GM10847 (cell line): ENCODE results near the gene DCHS2.

Experiments used
- POLR2A ChIP-seq: IDR thresholded peaks from 2 replicates; pipeline ENCODE4 v1.6.1; 2011; ENCODE audit not compliant: insufficient read length; ENCODE audit errors: extremely low read depth

The DCHS2 gene, protein sequence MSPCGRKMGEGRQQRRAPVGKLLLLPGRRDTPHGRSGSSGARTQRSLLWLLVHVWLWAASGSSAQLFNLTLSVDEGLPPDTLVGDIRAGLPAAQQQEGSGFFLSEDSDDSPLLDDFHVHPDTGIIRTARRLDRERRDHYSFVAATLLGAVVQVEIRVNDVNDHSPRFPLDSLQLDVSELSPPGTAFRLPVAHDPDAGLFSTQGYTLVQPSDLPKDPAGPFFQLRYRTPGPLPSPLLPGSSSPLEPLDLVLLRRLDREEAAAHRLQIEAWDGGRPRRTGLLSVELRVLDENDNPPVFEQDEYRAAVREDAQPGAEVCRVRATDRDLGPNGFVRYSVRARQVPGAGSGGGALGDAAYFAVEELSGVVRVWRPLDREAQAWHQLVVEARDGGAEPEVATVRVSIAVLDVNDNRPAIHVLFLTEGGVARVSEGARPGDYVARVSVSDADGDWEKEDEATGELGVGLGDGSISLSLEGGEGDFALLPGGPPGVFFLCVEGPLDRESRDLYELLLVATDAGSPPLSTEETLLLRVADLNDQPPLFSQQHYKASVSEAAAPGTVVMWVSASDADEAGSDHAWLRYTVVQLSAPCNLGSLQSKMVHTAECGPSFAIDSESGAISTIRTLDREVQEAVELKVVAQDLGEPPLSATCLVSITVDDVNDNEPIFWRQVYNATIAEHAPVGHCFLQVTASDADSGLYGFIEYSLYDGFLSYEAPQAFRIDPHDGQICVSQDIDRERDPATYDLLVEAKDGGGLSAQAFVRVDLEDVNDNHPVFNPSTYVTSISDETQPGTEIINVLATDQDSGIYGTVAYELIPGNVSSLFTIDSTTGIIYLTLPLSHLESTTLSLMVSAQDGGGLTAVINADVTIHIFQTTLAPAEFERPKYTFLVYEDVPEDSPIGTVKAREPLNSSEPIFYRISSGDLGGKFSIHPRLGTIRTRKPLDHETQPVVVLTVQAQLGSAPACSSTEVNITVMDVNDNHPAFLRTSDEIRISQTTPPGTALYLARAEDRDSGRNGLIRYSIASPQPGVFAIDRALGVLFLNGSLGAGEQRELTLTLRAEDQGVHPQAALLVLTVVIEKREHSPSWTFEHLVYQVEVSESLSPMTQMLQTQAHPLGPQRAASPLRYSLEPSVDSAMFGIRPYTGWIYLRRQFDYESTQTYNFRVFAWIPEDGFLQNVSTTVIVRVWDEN (N-terminal part only)

DNA sequence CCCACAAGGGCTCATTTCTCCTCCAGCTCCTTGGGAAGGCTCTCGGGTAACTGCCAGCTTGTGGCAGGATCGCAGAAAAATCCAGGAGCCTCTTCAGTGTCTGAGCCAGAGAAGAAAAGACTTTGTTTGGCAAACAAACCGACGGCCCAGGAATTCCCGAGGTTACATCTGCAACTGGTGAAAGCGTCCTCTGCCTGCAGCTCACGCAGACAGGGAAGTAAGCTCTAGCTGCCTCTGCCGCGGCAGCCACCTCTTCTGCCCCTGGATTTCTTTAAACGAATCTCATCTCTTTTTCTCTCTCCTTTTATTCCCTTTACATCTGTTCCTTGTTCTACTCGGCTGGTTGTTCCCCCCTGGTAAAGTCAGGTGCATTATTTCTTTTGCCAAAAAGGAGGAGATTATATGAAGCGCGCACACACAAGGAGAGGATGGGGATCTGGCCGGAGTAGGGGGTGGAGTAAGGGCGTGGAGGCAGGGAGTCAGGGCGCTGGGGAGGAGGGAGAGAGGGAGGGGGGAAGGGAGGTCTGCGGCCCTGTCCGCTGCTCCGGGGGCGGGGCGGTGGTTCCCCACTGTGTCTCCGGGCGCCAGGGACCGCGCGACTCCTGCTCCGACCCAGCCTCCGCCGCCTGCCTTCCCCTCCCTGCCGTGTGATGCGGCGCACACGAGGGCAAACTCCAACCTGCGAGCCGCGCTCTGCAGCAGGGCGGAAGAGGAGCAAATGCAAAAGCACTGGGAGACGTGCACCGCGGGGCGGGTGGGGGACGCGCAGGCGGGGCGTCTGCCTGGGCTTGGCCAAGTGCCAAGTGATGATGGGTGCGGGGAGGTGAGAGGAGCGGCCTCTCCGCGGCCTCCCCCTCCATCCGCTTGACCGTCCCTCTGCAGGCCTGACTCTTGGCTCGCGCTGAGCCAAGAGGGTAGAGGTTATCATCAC, at the start of gene DCHS2:
TSS of gene DCHS2 (minus strand) at position 459 of the 931 bp plus-strand sequence. CDS start at position 15, 444 bp downstream.
- TF ChIP-seq POLR2A = no peak

DNA sequence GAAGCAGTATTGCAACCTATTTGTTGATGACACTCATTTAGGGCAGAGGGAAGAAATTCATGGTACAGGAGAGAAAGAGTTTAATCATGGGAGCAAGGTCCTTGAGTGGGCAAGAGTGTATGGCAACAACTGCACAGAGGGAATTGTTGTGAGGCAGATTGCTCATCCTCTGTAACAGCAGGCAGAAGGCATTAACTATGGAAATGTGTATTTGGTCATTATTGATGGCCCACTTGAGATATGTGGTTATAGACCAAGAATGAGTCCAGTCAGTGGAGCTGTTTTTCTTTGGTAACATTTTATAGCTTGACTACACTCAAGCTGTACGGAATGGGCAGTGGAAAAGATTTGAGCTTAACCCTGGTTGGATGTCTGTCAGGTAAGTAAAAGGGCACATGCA, 42.7 kb upstream of the DCHS2 start:
- TF ChIP-seq POLR2A = no peak

DNA sequence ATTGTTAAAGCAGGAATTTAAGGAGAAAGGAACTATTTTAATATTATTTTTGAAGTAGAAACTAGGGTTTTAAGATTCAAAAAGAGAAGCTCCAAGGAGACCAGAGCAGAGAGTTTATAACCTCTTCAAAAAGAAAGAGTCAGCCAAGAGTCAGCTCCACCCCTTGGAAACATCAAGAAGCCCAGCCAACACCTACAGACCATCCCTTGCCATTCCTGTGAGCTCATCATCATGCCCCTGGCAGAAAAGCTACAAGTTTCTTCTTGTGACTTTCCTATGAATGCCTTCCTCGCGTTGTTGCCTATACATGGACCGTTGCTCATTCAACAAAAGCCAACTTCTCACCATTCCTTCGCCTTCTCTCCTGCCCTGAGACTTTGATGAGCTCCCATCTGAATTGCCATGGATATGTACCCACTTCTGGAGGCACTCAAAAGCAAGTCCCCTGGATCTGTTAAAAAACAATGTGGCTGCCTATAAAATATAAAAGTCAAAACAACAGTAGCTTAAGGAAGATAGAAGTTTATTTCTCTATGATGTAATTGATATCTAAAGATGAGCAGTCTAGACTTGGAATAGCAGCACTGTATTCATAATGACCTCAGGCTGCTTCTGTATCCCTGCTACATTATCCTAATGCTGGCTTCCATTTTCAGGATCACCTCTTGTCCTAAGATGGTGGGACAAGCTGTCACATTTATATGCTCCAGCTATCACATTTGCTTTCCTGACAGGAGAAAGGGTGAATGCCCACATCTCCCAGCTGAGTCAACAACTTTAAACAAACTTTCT, 38.3 kb upstream of the DCHS2 start:
- no peak for TF ChIP-seq POLR2A

DNA sequence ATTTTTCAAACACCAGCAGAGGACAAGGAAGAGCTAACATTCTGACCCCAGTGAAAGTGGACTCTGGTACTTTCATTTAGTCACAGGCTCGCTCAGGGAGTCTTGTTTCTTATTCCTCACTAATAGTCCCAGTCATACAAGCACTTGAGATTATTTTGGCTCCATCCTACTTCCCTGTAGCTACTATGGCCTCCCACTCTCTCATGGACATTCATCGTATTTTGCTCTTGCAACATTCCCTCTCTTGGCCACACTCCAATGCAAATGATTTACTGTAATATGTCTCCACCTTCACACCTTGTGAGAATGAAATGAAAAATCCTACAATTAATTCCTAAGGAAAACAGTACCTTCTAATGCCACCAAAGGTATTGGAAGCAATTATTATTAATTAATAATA, 37.3 kb upstream of the DCHS2 start:
- no peak for TF ChIP-seq POLR2A

DNA sequence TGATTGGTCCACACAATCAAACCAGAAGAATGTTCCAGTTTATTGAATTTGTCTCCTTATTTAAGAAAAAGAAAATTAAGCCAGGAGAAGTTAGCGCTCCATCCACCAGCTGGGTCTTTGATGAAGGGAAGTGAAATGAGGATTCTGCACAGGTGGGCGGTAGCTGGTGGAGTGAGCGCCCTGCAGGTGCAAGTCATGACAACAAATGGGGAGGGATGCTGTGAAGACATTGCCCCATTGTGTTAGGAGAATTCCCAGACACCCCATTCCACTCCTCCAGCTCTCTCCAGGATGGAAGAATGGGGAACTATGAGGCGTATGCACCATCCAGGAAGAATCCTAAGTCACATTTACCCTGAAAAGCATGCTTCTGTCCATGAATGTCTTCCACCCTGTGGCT, 35.7 kb upstream of the DCHS2 start:
- TF ChIP-seq POLR2A = no peak

DNA sequence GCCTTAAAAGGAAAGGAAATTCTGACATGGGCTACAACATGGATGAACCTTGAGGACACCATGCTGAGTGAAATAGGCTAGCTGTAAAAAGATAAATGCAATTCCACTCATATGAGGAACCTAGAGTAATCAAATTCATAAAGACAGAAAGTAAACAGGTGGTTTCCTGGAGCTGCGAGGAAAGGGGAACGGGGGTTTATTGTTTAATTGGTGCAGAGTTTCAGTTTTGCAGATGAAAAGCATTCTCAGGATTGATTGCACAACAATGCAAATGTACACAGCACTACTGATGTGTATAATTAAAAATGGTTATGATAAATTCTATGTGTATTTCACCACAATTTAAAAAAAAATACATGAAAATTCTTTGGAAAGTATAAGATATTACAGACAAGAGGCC, 34.6 kb upstream of the DCHS2 start:
- no peak for TF ChIP-seq POLR2A

DNA sequence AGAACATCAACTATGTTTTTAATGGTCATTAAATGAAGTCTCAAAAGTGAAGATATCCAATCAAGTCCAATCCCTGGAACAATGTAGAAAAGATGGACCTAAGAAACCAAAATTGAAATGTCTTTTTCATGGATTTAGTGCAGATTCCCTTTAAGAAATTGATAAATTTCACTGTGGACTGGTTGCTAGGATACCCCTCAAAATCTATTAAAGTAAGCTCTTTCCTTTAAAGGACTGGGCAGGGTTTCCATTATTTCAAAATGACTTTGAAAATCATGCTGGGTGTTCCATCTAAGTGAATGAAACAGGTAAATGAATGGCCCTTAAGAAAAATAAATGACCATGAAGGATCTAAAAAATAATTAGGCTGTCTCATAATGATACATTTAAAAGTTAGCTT, 30.0 kb upstream of the DCHS2 start:
- no peak for TF ChIP-seq POLR2A

DNA sequence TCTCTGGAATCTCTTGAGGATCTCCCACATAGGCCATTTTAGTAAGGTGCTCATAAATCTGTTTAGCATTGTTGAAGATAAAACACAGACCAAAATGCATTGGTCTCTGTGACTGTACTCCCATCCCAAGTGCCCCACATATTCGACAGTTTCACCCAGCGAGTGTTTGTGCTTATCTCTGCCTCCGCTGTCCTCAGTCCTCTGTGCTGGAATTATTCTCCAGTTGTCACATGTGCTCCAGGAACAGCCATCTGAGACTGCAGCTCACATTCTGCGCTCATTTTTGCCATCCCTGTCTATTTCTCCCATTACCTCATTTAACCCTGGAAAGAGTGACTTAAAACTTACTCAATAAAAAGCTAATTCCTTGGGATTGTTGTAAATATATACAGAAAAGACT, 27.6 kb upstream of the DCHS2 start:
- TF ChIP-seq POLR2A = no peak

DNA sequence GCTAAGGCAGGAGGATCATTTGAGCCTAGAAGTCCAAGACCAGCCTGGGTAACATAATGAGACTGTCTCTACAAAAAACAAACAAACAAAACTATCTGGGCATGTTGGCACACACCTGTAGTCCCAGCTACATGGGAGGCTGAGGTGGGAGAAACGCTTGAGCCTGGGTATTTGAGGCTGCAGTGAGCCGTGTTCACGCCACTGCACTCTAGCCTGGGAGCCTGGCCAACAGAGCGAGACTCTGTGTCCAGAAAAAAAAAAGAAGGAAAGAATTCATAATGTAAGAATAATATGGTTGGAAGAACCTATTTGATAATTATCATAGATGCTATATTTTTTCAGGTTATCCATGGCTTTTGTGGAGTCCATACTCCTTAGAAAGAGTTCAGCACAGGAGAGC, 26.0 kb upstream of the DCHS2 start:
- no peak for TF ChIP-seq POLR2A

DNA sequence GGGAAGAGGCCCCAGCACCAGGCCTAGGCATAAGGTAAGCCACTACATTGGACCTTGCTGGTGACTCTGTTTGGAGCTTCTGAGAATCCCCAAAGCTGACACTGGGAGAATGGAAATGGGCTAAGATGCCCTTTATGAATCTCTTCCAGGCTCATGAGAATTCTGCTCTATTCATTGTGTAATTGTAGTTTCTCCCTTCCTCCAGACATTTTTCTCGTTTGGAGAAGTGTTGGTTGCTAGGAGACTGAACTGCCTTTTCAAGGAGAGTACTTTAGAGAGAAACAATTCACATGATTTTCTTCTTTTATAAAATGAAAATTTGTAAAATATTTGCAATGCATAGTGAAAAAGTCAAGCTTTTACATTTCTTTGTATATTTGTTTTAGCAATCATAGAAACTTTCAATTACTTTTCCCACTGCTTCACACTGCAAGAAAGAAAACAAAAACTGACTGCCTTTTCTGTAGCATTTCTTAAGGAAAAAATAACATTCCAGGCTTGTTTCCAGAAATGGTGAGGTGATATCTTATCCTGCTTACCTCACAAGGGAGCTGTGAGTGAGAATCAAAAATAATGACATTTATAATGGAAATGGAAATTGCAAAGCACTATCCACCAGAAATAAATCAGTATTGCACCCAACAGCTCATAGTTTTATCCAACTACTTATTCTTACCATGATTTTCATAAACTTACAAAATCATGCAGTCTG, 24.9 kb upstream of the DCHS2 start:
- TF ChIP-seq POLR2A = no peak

DNA sequence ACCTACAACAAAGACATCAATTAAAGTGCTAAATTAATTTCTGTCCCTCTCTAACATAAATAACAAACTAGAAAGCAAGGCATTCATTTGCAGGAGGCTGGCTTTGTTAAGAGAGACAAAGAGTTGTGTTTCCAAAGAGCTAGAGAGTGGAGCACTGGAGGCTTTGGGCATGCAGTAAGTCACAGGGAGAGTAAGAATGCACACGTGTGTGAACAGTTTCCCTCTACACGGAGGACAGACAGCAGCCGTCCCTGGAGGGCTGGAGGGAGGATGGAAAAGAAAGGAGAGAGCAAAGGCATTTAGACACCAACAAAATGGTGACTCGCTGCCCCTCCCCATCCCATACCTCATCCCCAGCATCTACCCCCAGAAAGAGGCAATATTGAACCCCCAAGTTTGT, 20.4 kb upstream of the DCHS2 start:
- no peak for TF ChIP-seq POLR2A

DNA sequence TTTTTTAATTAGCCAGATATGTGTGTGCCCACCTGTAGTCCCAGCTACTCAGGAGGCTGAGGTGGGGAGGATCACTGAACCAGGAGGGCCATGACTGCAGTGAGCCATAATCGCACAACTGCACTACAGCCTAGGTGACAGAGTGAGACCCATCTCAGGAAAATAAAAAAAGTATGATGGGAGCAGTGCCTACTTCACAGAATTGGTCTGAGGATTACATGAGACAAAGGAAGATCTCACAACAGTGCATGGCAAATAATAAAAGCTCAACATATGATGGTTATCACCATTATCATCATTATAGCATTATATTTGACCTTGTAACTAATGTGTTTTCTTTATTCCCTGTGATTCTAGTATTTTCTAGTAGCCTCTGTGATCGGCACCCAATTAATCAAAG, 19.9 kb upstream of the DCHS2 start:
- no peak for TF ChIP-seq POLR2A

DNA sequence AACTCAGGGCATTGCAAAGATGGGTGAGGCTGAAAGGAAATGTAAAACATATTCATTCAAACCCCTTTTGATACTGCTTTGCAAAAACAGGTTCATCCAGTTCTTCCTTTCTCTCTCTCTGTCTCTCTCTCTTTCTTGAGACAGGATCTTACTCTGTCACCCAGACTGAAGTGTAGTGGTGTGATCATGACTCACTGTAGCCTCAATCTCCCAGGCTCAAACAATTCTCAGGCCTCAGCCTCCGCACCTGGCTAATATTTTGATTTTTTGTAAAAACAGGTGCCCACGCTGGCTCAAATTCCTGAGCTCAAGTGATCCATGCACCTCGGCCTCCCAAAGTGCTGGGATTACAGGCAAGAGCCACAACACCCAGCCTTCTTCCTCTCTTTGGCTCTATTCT, 15.6 kb upstream of the DCHS2 start:
- no peak for TF ChIP-seq POLR2A

DNA sequence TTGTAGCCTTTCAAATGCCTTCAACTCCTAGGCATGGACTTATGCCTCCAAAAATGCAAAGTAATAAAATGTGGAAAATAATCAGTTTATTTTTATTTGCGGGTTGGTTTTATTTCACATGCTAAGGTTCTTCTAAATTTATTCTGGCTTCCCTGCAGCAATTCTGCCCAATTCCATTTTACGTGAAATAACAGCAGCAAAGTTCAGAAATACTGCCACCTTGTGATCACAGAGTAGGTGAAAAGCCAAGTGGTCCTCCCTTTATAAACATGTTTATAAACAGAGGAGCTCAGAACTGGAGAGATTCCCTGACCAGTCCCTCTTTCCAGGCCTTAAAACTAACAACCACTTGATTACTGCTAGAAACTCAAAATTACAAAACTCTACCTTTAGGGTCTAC, 14.7 kb upstream of the DCHS2 start:
- TF ChIP-seq POLR2A = no peak

DNA sequence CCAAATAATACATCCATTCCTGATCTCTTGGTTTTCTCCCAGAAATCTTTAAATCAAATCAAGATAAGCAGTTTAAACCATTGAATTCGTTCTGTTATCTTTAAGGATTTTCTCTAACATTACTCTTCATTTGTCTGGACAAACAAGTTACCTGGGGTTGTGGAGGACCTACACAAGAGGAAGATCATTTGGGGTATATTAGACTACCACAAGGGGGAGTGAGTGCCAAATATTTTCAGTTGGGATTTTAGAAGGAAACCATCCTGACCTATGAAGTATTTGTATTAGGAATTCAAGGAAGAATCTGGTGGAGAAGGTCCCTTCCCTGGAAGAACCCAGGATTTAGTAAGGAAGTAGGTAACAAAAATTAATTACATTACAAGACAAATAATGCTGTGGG, 12.0 kb upstream of the DCHS2 start:
- TF ChIP-seq POLR2A = no peak
